ENCODE data around the gene AIMP2. TPM values are rescaled to one million over a fixed set of nuclear protein-coding genes. Genes with fewer than 3 reads are reported as not detected.
A peak's percentile ranks its signal among the peaks of the same experiment; 100 is the strongest.

The AIMP2 gene
- polyA plus RNA-seq, 3 donors: 15.7 to 33.5 (median 32.7) TPM

GRCh38 chr7:6012355-6013104 is 3.5 kb downstream of the AIMP2 start:
- Histone ChIP-seq H3K9ac (ENCODE audit: insufficient read depth, low read length, poor library complexity, severe bottlenecking) (no peak overlapping the region), H4K20me1 (ENCODE audit: insufficient read depth, low read length) (no peaks in the 10 kb centered on the region), H3K4me1 (ENCODE audit: control insufficient read depth in 1 of 2, insufficient read depth in 2 of 2, low read length in 2 of 2) (peaks cover 6 to 12% of the 10 kb centered on the region in 2 donors), H3K79me2 (ENCODE audit: insufficient read depth, low read length) (peaks cover 51% of the 10 kb centered on the region), H3K36me3 (replicated peaks in 1 of 2; ENCODE audit: control insufficient read depth in 1 of 2, insufficient read depth in 2 of 2, low read length in 2 of 2) (peaks cover 24 to 41% of the 10 kb centered on the region in 2 donors), H2AFZ (ENCODE audit: insufficient read depth, low read depth, low read length, poor library complexity, severe bottlenecking) (no peak overlapping the region), H3K4me2 (replicated peaks; ENCODE audit: extremely low read depth, low read length, poor library complexity, severe bottlenecking) (no peak overlapping the region), H3K9me3 (replicated peaks in 1 of 2; ENCODE audit: control insufficient read depth in 1 of 2, insufficient read depth in 1 of 2, low read length in 2 of 2) (no peaks in the 10 kb centered on the region), H3K27ac (ENCODE audit: low read depth in 1 of 2, low read length in 2 of 2) (peak overlapping the region in 1 of 2 donors; percentile 56), H3K27me3 (ENCODE audit: control insufficient read depth in 2 of 2, insufficient read depth in 2 of 2, low read length in 2 of 2) (no peaks in the 10 kb centered on the region), H3K4me3 (replicated peaks in 1 of 3; ENCODE audit: low read depth in 2 of 3, low read length in 3 of 3) (no peak overlapping the region)
- Mint-ChIP-seq H3K36me3 (peaks cover 29 to 39% of the 10 kb centered on the region in 2 donors), H3K27me3 (ENCODE audit: low read depth in 3 of 3) (peaks cover 0 to 1% (median 0%) of the 10 kb centered on the region in 3 donors), H3K27ac (peak overlapping the region; percentile 18 to 76 (median 47)), H3K4me1 (peaks cover 13% of the 10 kb centered on the region), H3K4me3 (no peak overlapping the region), H3K9me3 (peaks cover 0 to 2% (median 0%) of the 10 kb centered on the region in 7 donors)
- no peak for TF ChIP-seq CTCF (IDR thresholded peaks at IDR 0.05)
- no peak for DNase-seq
- intact Hi-C loops (cut with micrococcal nuclease): no loop called here
- WGBS (ENCODE audit: insufficient coverage): 79% methylated on average over 12 of the region's 14 CpGs

- H3K27ac ChIP-seq (ENCODE audit: low read depth in 1 of 2, low read length in 2 of 2): peak overlapping the region in 1 of 2 donors; percentile 59
- H2AFZ ChIP-seq (ENCODE audit: insufficient read depth, low read depth, low read length, poor library complexity, severe bottlenecking): no peak overlapping the region
- no peak overlapping the region for H3K9ac ChIP-seq (ENCODE audit: insufficient read depth, low read length, poor library complexity, severe bottlenecking)
- H3K27me3 ChIP-seq (ENCODE audit: control insufficient read depth in 2 of 2, insufficient read depth in 2 of 2, low read length in 2 of 2): no peaks in the 10 kb centered on the region
- no peak for DNase-seq
- no peak overlapping the region for H3K4me3 ChIP-seq (replicated peaks in 1 of 3; ENCODE audit: low read depth in 2 of 3, low read length in 3 of 3)
- peaks cover 4% of the 10 kb centered on the region for H3K4me1 Mint-ChIP-seq
- H3K27ac Mint-ChIP-seq: peak overlapping the region in 4 of 7 donors; percentile 31 to 72 (median 56)
- no peak overlapping the region for H3K4me2 ChIP-seq (replicated peaks; ENCODE audit: extremely low read depth, low read length, poor library complexity, severe bottlenecking)
- no peaks in the 10 kb centered on the region for H4K20me1 ChIP-seq (ENCODE audit: insufficient read depth, low read length)
- H3K79me2 ChIP-seq (ENCODE audit: insufficient read depth, low read length): peaks cover 29% of the 10 kb centered on the region
- H3K36me3 ChIP-seq (replicated peaks in 1 of 2; ENCODE audit: control insufficient read depth in 1 of 2, insufficient read depth in 2 of 2, low read length in 2 of 2): peaks cover 50 to 77% of the 10 kb centered on the region in 2 donors
- H3K36me3 Mint-ChIP-seq: peaks cover 59 to 74% of the 10 kb centered on the region in 2 donors
- H3K4me3 Mint-ChIP-seq: no peak overlapping the region
- no peaks in the 10 kb centered on the region for H3K9me3 ChIP-seq (replicated peaks in 1 of 2; ENCODE audit: control insufficient read depth in 1 of 2, insufficient read depth in 1 of 2, low read length in 2 of 2)
- H3K4me1 ChIP-seq (ENCODE audit: control insufficient read depth in 1 of 2, insufficient read depth in 2 of 2, low read length in 2 of 2): no peaks in the 10 kb centered on the region
- intact Hi-C loops (cut with micrococcal nuclease): no loop called here
- no peaks in the 10 kb centered on the region for H3K27me3 Mint-ChIP-seq (ENCODE audit: low read depth in 3 of 3)
- 96% methylated on average over 4 of the region's 8 CpGs for WGBS (ENCODE audit: insufficient coverage)
- no peak for TF ChIP-seq CTCF (IDR thresholded peaks at IDR 0.05)
- peaks cover 0 to 2% (median 0%) of the 10 kb centered on the region in 7 donors for H3K9me3 Mint-ChIP-seq
Measured at GRCh38 chr7:6015917-6016652, 7.0 kb downstream of the AIMP2 start.

All from CD14-positive monocyte (primary cell).